GM12878 (cell line): ENCODE results near the gene PLA2G3. TPM values are rescaled to one million over a fixed set of nuclear protein-coding genes. Genes with fewer than 3 reads are reported as not detected.

ENCODE experiments used
- ATAC-seq: fragments of 200-7000 bp; cut with Tn5 transposase; 3 replicates; pipeline ENCODE4 v1.9.1; 2020; ENCODE audit warnings: mild to moderate bottlenecking, moderate library complexity
- BruUV-seq: library from RNA; stranded (reverse); fragments of 400-500 nt; replicated peaks from 2 replicates; lab custom pipeline; 2021; lab: Mats Ljungman, UMichigan
- CTCF ChIA-PET: fragments of 300-600 bp; sonication (Branson Sonifier 250); formaldehyde crosslinking; extraction: SDS; loops from one replicate; lab custom pipeline; 2021; ENCODE audit warnings: inconsistent platforms; lab: Yijun Ruan, JAX
- POLR2A ChIA-PET: fragments of 350-600 bp; formaldehyde crosslinking; extraction: SDS; loops from one replicate; lab custom pipeline; 2021; ENCODE audit warnings: inconsistent platforms; lab: Charles Lee
- RAD21 ChIA-PET: fragments of 300-600 bp; sonication (Branson Sonifier 250); formaldehyde crosslinking; loops from one replicate; lab custom pipeline; 2023; ENCODE audit warnings: antibody characterized with exemption; ENCODE audit not compliant: unreplicated experiment; lab: Charles Lee
- SMC1A ChIA-PET: fragments of 300-600 bp; sonication (Branson Sonifier 250); formaldehyde crosslinking; loops from one replicate; lab custom pipeline; 2023; ENCODE audit not compliant: unreplicated experiment, uncharacterized antibody; lab: Charles Lee
- DNase-seq: peaks from one replicate; pipeline ENCODE4 v3.0.0-alpha.2; 2011; ENCODE audit warnings: low read depth, low spot score
- FAIRE-seq: peaks from 3 replicates; lab custom pipeline; 2011; peaks lifted over from hg19 to GRCh38; lab: Jason Lieb, UNC
- H2AFZ ChIP-seq: 2 replicates; pipeline ENCODE4 v1.6.0; 2011; ENCODE audit warnings: low read depth, low read length, control low read depth; ENCODE audit not compliant: control insufficient read depth
- H3K27ac ChIP-seq: 2 replicates; pipeline ENCODE4 v1.5.1; 2011; ENCODE audit warnings: control low read depth; ENCODE audit not compliant: control insufficient read depth, insufficient read depth
- H3K27me3 ChIP-seq, 2 experiments: replicated peaks in 1 of 2; 2 replicates each; pipeline versions ENCODE4 v1.6.0 to v1.6.1; 2011; ENCODE audit warnings: low read length in 1 of 2; ENCODE audit not compliant: control insufficient read depth in 2 of 2, insufficient read depth in 2 of 2
- H3K36me3 ChIP-seq, 2 experiments: 2 replicates each; pipeline ENCODE4 v1.5.1; 2011; ENCODE audit warnings: low read length in 1 of 2; ENCODE audit not compliant: control insufficient read depth in 2 of 2, insufficient read depth in 2 of 2
- H3K4me1 ChIP-seq: 2 replicates; pipeline ENCODE4 v1.6.1; 2011; ENCODE audit warnings: mild to moderate bottlenecking, low read length, moderate library complexity, mixed read lengths; ENCODE audit not compliant: control insufficient read depth, insufficient read depth
- H3K4me2 ChIP-seq: 2 replicates; pipeline ENCODE4 v1.6.0; 2011; ENCODE audit warnings: control low read depth; ENCODE audit not compliant: control insufficient read depth, insufficient read depth
- H3K4me3 ChIP-seq: fragments of 200-600 bp; sonication (generic); 2 replicates; pipeline ENCODE4 v1.5.1; 2016
- H3K79me2 ChIP-seq: 2 replicates; pipeline ENCODE4 v1.6.0; 2011; ENCODE audit warnings: low read length; ENCODE audit not compliant: control insufficient read depth, insufficient read depth
- H3K9ac ChIP-seq: 2 replicates; pipeline ENCODE4 v1.8.0; 2011; ENCODE audit warnings: low read length, control low read depth, mixed read lengths; ENCODE audit not compliant: control insufficient read depth, insufficient read depth
- H3K9me3 ChIP-seq: replicated peaks from 3 replicates; pipeline ENCODE4 v1.5.1; 2011; ENCODE audit warnings: mild to moderate bottlenecking, low read length; ENCODE audit not compliant: control insufficient read depth, insufficient read depth
- H4K20me1 ChIP-seq: 2 replicates; pipeline ENCODE4 v1.6.0; 2011; ENCODE audit not compliant: control insufficient read depth, insufficient read depth
- CBFB ChIP-seq: IDR thresholded peaks from 2 replicates; pipeline ENCODE4 v1.6.1; 2016; ENCODE audit warnings: antibody characterized with exemption, low read depth
- EED ChIP-seq: sonication (generic); IDR thresholded peaks from 2 replicates; pipeline ENCODE4 v1.6.1; 2016; ENCODE audit warnings: antibody characterized with exemption, low read depth
- GABPA ChIP-seq: IDR thresholded peaks from 2 replicates; pipeline ENCODE4 v1.6.1; 2014; ENCODE audit warnings: antibody characterized with exemption, low read depth, mild to moderate bottlenecking, inconsistent platforms
- KAT2A ChIP-seq: conservative IDR thresholded peaks from 2 replicates; pipeline ENCODE4 v1.6.1; 2011; ENCODE audit warnings: low read depth, low read length; ENCODE audit not compliant: control insufficient read depth
- MAX ChIP-seq: IDR thresholded peaks from 2 replicates; pipeline ENCODE4 v1.6.1; 2012; ENCODE audit warnings: low read depth, low read length, improper control_type of control experiment
- MEF2B ChIP-seq: fragments of 450-650 bp; IDR thresholded peaks from 2 replicates; pipeline ENCODE4 v1.6.1; 2018; ENCODE audit warnings: mild to moderate bottlenecking, moderate library complexity; ENCODE audit not compliant: partially characterized antibody, poor library complexity, severe bottlenecking
- MYC ChIP-seq: IDR thresholded peaks from 2 replicates; pipeline ENCODE4 v1.6.1; 2011; ENCODE audit warnings: mild to moderate bottlenecking, low read length, moderate library complexity, inconsistent platforms; ENCODE audit not compliant: insufficient read depth, insufficient replicate concordance, insufficient read length, severe bottlenecking
- NFXL1 ChIP-seq: fragments of 450-650 bp; IDR thresholded peaks from 2 replicates; pipeline ENCODE4 v1.6.1; 2017; ENCODE audit warnings: antibody characterized with exemption, mild to moderate bottlenecking, borderline replicate concordance
- NFYB ChIP-seq: IDR thresholded peaks from 2 replicates; pipeline ENCODE4 v1.6.1; 2011; ENCODE audit warnings: low read depth, mild to moderate bottlenecking, low read length, improper control_type of control experiment, moderate library complexity; ENCODE audit not compliant: insufficient read depth
- PML ChIP-seq: IDR thresholded peaks from 2 replicates; pipeline ENCODE4 v1.6.1; 2012; ENCODE audit warnings: low read length, inconsistent platforms
- POU2F2 ChIP-seq: IDR thresholded peaks from 3 replicates; pipeline ENCODE4 v1.6.1; 2011; ENCODE audit warnings: low read depth, mild to moderate bottlenecking, low read length, borderline replicate concordance
- RUNX3 ChIP-seq: IDR thresholded peaks from 2 replicates; pipeline ENCODE4 v1.6.1; 2012; ENCODE audit warnings: low read length, inconsistent platforms
- SREBF2 ChIP-seq: IDR thresholded peaks from 2 replicates; pipeline ENCODE4 v1.6.1; 2012; ENCODE audit warnings: mild to moderate bottlenecking, low read length
- YY1 ChIP-seq: IDR thresholded peaks from 2 replicates; pipeline ENCODE4 v1.6.1; 2011; ENCODE audit warnings: low read depth, mild to moderate bottlenecking, low read length
- ZSCAN29 ChIP-seq: fragments of 450-650 bp; IDR thresholded peaks from 2 replicates; pipeline ENCODE4 v1.6.1; 2017; ENCODE audit warnings: mild to moderate bottlenecking, moderate library complexity
- WGBS: methylation state at CpG from one replicate; pipeline ENCODE4 v1.1.6; 2016; ENCODE audit warnings: low lambda C conversion rate; ENCODE audit not compliant: insufficient replicate concordance, insufficient coverage; ENCODE audit errors: missing lambda C conversion rate; 5-methylcytosine and 5-hydroxymethylcytosine counted together
- in situ Hi-C: fragments of 300-500 bp; cut with MboI; formaldehyde crosslinking; loops from 9 replicates; pipeline ENCODE4 v1.14.3; 2018; ENCODE audit warnings: mixed read lengths
- intact Hi-C: fragments of 100-400 bp; cut with micrococcal nuclease; formaldehyde crosslinking; loops from one replicate; pipeline ENCODE4 v1.14.2; 2022; ENCODE audit not compliant: unreplicated experiment
- polyA plus RNA-seq, 11 experiments: library from polyadenylated mRNA; depleted of rRNA in 4 of 11; unstranded in 6 of 11; stranded (reverse) in 5 of 11; fragments of >200 nt; fragmentation: Nextera tagmentation in 4 of 11; fragmentation: Illumina TruSeq in 1 of 11; extraction: Ambion mirVana in 4 of 11; extraction: Trizol in 1 of 11; gene quantifications; 1 replicate in 1 of 11; 2 replicates in 10 of 11; pipeline versions ENCODE4 v1.2.1 to v1.2.3, GENCODE V29; 2011 to 2016; ENCODE audit warnings: inconsistent platforms in 2 of 11, missing spikeins in 2 of 11, low read depth in 1 of 11
- total RNA-seq, 4 experiments: library from RNA; depleted of rRNA in 3 of 4; stranded (reverse); fragments of >200 nt in 3 of 4; fragmentation: Illumina TruSeq in 1 of 4; extraction: Trizol in 1 of 4; gene quantifications; 2 replicates each; pipeline versions ENCODE4 v1.2.1 to v1.2.3, GENCODE V29; 2013 to 2021
- TF ChIP-seq, protein P1 (sequence below): fragments of 450-650 bp; IDR thresholded peaks from 2 replicates; pipeline ENCODE4 v1.6.1; 2018; ENCODE audit warnings: borderline replicate concordance, mild to moderate bottlenecking; ENCODE audit not compliant: partially characterized antibody

Gene PLA2G3
- total and polyA plus RNA-seq, 10 of the 15 experiments (the other 5 are each of a cell fraction or from before 2014, with no cell fraction given): 0.04 TPM; not detected in 9

DNA sequence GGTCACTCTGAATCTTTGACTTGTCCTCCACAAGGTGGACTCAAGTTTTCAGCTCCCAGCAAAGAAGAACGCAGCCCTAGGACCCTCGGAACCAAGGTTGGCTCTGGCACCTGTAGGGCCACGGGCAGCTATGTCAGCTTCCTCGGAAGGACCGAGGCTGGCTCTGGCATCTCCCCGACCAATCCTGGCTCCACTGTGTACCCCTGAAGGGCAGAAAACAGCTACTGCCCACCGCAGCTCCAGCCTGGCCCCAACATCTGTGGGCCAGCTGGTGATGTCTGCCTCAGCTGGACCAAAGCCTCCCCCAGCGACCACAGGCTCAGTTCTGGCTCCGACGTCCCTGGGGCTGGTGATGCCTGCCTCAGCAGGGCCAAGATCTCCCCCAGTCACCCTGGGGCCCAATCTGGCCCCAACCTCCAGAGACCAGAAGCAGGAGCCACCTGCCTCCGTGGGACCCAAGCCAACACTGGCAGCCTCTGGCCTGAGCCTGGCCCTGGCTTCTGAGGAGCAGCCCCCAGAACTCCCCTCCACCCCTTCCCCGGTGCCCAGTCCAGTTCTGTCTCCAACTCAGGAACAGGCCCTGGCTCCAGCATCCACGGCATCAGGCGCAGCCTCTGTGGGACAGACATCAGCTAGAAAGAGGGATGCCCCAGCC is 15.4 kb downstream of the PLA2G3 start:
- in situ Hi-C loops: no loop called here
- FAIRE-seq (no peak), ATAC-seq (no peak), DNase-seq (no peak)
- Histone ChIP-seq H2AFZ (no peak overlapping the region), H3K27ac (no peak overlapping the region), H3K9ac (no peak overlapping the region), H3K4me1 (no peaks in the 10 kb centered on the region), H3K9me3 (no peaks in the 10 kb centered on the region), H3K79me2 (no peaks in the 10 kb centered on the region), H3K27me3 (no peaks in the 10 kb centered on the region), H3K4me2 (no peak overlapping the region), H3K36me3 (no peaks in the 10 kb centered on the region), H4K20me1 (no peaks in the 10 kb centered on the region), H3K4me3 (no peak overlapping the region)
- RAD21 ChIA-PET: no interaction called here
- SMC1A ChIA-PET: no interaction called here
- CTCF ChIA-PET: interaction anchor here (1.1 to 1.4 kb wide), 3 partner anchors 9 to 185 kb away, joined by 3 to 5 read pairs (median 3); partner anchors contain the start of gene RNF185
- no TSS peak for BruUV-seq
- POLR2A ChIA-PET: no interaction called here
- intact Hi-C loops: no loop called here
- 27% methylated on average over 14 of the region's 14 CpGs for WGBS
- TF ChIP-seq SREBF2: no peak
- TF ChIP-seq ZSCAN29: no peak
- TF ChIP-seq KAT2A: no peak
- no peak for TF ChIP-seq MYC

GRCh38 chr22:31124290-31124689 is 16.0 kb downstream of the PLA2G3 start:
- RAD21 ChIA-PET: interaction anchor here (0.6 kb wide), 1 partner anchor 268 kb away, joined by 3 read pairs; no protein-coding TSS in a partner anchor
- Histone ChIP-seq H4K20me1 (no peaks in the 10 kb centered on the region), H2AFZ (no peak overlapping the region), H3K27me3 (no peaks in the 10 kb centered on the region), H3K4me3 (no peak overlapping the region), H3K9ac (no peak overlapping the region), H3K9me3 (no peaks in the 10 kb centered on the region), H3K27ac (no peak overlapping the region), H3K4me2 (no peak overlapping the region), H3K79me2 (no peaks in the 10 kb centered on the region), H3K36me3 (no peaks in the 10 kb centered on the region), H3K4me1 (no peaks in the 10 kb centered on the region)
- intact Hi-C loops (no loop called here), in situ Hi-C loops (no loop called here)
- SMC1A ChIA-PET: no interaction called here
- DNase-seq: no peak
- CTCF ChIA-PET: interaction anchor here (1.2 to 1.4 kb wide), 2 partner anchors 9 to 35 kb away, joined by 3 to 5 read pairs; partner anchors contain the start of gene RNF185
- no peak for FAIRE-seq
- WGBS: 16% methylated on average over 3 of the region's 3 CpGs
- ATAC-seq: no peak
- POLR2A ChIA-PET: no interaction called here
- BruUV-seq: no TSS peak
- TF ChIP-seq NFYB (no peak), RUNX3 (no peak), GABPA (no peak), MAX (no peak), MEF2B (no peak), POU2F2 (no peak), PML (no peak), CBFB (no peak), NFXL1 (no peak), YY1 (no peak), EED (no peak)
- TF ChIP-seq, protein P1, sequence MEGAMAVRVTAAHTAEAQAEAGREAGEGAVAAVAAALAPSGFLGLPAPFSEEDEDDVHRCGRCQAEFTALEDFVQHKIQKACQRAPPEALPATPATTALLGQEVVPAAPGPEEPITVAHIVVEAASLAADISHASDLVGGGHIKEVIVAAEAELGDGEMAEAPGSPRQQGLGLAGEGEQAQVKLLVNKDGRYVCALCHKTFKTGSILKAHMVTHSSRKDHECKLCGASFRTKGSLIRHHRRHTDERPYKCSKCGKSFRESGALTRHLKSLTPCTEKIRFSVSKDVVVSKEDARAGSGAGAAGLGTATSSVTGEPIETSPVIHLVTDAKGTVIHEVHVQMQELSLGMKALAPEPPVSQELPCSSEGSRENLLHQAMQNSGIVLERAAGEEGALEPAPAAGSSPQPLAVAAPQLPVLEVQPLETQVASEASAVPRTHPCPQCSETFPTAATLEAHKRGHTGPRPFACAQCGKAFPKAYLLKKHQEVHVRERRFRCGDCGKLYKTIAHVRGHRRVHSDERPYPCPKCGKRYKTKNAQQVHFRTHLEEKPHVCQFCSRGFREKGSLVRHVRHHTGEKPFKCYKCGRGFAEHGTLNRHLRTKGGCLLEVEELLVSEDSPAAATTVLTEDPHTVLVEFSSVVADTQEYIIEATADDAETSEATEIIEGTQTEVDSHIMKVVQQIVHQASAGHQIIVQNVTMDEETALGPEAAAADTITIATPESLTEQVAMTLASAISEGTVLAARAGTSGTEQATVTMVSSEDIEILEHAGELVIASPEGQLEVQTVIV: no peak
